H9 (cell line): ENCODE measurements around the gene HSPA6. TPM values are rescaled to one million over a fixed set of nuclear protein-coding genes. Genes with fewer than 3 reads are reported as not detected.
"Not testable (repeated sequence)": the region's sequence is repeated elsewhere in the genome, so short reads cannot be mapped to it uniquely, and the experiment has no call there.

ENCODE experiments used
- DNase-seq: peaks from one replicate; pipeline ENCODE4 v3.0.0-alpha.2; 2017
- H2AFZ ChIP-seq: one replicate; pipeline ENCODE4 v1.6.1; 2013; ENCODE audit warnings: mild to moderate bottlenecking, low read length, control low read depth, moderate library complexity
- H2AK5ac ChIP-seq: 2 replicates; pipeline ENCODE4 v1.6.1; 2013; ENCODE audit warnings: low read length, control low read depth, mixed read lengths; ENCODE audit not compliant: insufficient read length
- H2BK120ac ChIP-seq: one replicate; pipeline ENCODE4 v1.6.1; 2013; ENCODE audit warnings: low read depth, mild to moderate bottlenecking, low read length, control low read depth, inconsistent platforms; ENCODE audit not compliant: poor library complexity, severe bottlenecking
- H2BK12ac ChIP-seq: 2 replicates; pipeline ENCODE4 v1.6.1; 2013; ENCODE audit warnings: low read length, control low read depth, mixed read lengths, low read depth; ENCODE audit not compliant: insufficient read length
- H2BK15ac ChIP-seq: 2 replicates; pipeline ENCODE4 v1.6.1; 2013; ENCODE audit warnings: low read depth, low read length, control low read depth
- H2BK20ac ChIP-seq: one replicate; pipeline ENCODE4 v1.6.1; 2013; ENCODE audit warnings: low read depth, mild to moderate bottlenecking, low read length, control low read depth, inconsistent platforms; ENCODE audit not compliant: poor library complexity, severe bottlenecking
- H2BK5ac ChIP-seq: 2 replicates; pipeline ENCODE4 v1.6.1; 2013; ENCODE audit warnings: low read length, control low read depth, mixed read lengths; ENCODE audit not compliant: insufficient read length
- H3K14ac ChIP-seq: 2 replicates; pipeline ENCODE4 v1.6.1; 2013; ENCODE audit warnings: low read length, control low read depth; ENCODE audit not compliant: insufficient read depth
- H3K18ac ChIP-seq: 2 replicates; pipeline ENCODE4 v1.6.1; 2013; ENCODE audit warnings: low read depth, mild to moderate bottlenecking, mixed read lengths, low read length, control low read depth; ENCODE audit not compliant: insufficient read length
- H3K23ac ChIP-seq: 2 replicates; pipeline ENCODE4 v1.6.1; 2013; ENCODE audit warnings: low read length, control low read depth, mixed read lengths, low read depth; ENCODE audit not compliant: insufficient read length
- H3K23me2 ChIP-seq: 2 replicates; pipeline ENCODE4 v1.6.1; 2013; ENCODE audit warnings: low read depth, mild to moderate bottlenecking, mixed read lengths, low read length, control low read depth; ENCODE audit not compliant: insufficient read length, poor library complexity, severe bottlenecking
- H3K27ac ChIP-seq: 2 replicates; pipeline ENCODE4 v1.5.1; 2013; ENCODE audit warnings: low read length, control low read depth, mixed read lengths, low read depth; ENCODE audit not compliant: insufficient read length
- H3K27me3 ChIP-seq: 2 replicates; pipeline ENCODE4 v1.6.1; 2013; ENCODE audit warnings: low read length, control low read depth, inconsistent platforms; ENCODE audit not compliant: insufficient read depth
- H3K4ac ChIP-seq: 2 replicates; pipeline ENCODE4 v1.6.1; 2013; ENCODE audit warnings: low read depth, mild to moderate bottlenecking, control low read depth, inconsistent platforms, low read length, moderate library complexity
- H3K4me1 ChIP-seq: 2 replicates; pipeline ENCODE4 v1.6.1; 2013; ENCODE audit warnings: low read length, control low read depth, inconsistent platforms; ENCODE audit not compliant: insufficient read depth
- H3K4me2 ChIP-seq: 2 replicates; pipeline ENCODE4 v1.6.1; 2013; ENCODE audit warnings: low read length, control low read depth, mixed read lengths; ENCODE audit not compliant: insufficient read length, insufficient read depth
- H3K56ac ChIP-seq: 2 replicates; pipeline ENCODE4 v1.6.1; 2013; ENCODE audit warnings: low read depth, mild to moderate bottlenecking, mixed read lengths, low read length, control low read depth; ENCODE audit not compliant: insufficient read length
- H3K79me1 ChIP-seq: 2 replicates; pipeline ENCODE4 v1.6.1; 2013; ENCODE audit warnings: low read depth, mild to moderate bottlenecking, moderate library complexity, low read length, control low read depth, inconsistent platforms; ENCODE audit not compliant: insufficient read depth, poor library complexity, severe bottlenecking
- H3K79me2 ChIP-seq: 2 replicates; pipeline ENCODE4 v1.6.1; 2013; ENCODE audit warnings: low read length, control low read depth, inconsistent platforms; ENCODE audit not compliant: insufficient read depth
- H3K9ac ChIP-seq: 2 replicates; pipeline ENCODE4 v1.6.1; 2013; ENCODE audit warnings: low read length, control low read depth, mixed read lengths; ENCODE audit not compliant: insufficient read length; ENCODE audit errors: extremely low read depth
- H3K9me3 ChIP-seq: one replicate; pipeline ENCODE4 v1.6.1; 2013; ENCODE audit warnings: low read depth, low read length, inconsistent platforms; ENCODE audit not compliant: control insufficient read depth
- H3T11ph ChIP-seq: one replicate; pipeline ENCODE4 v1.6.1; 2013; ENCODE audit warnings: mild to moderate bottlenecking, low read length, control low read depth, inconsistent platforms
- H4K20me1 ChIP-seq: one replicate; pipeline ENCODE4 v1.6.1; 2013; ENCODE audit not compliant: control insufficient read depth, insufficient read length, insufficient read depth
- H4K5ac ChIP-seq: 2 replicates; pipeline ENCODE4 v1.6.1; 2013; ENCODE audit warnings: low read depth, mild to moderate bottlenecking, mixed read lengths, low read length, control low read depth; ENCODE audit not compliant: insufficient read length
- H4K8ac ChIP-seq: replicated peaks from 2 replicates; pipeline ENCODE4 v1.6.1; 2013; ENCODE audit warnings: low read length, control low read depth, mixed read lengths, low read depth; ENCODE audit not compliant: insufficient read length
- H4K91ac ChIP-seq: 2 replicates; pipeline ENCODE4 v1.6.1; 2013; ENCODE audit warnings: low read depth, mild to moderate bottlenecking, moderate library complexity, mixed read lengths, low read length, control low read depth; ENCODE audit not compliant: insufficient read length
- H3K27ac Mint-ChIP-seq, 3 experiments: 2 replicates in 2 of 3; 3 replicates in 1 of 3; pipeline ENCODE4 v1.8.0; 2020 to 2021; ENCODE audit warnings: mixed read lengths in 3 of 3, mild to moderate bottlenecking in 1 of 3, moderate library complexity in 1 of 3
- H3K27me3 Mint-ChIP-seq: 2 replicates; pipeline ENCODE4 v1.8.0; 2021; ENCODE audit warnings: low read depth, mild to moderate bottlenecking, moderate library complexity, mixed read lengths
- H3K36me3 Mint-ChIP-seq, 3 experiments: 2 replicates in 2 of 3; 3 replicates in 1 of 3; pipeline ENCODE4 v1.8.0; 2020 to 2021; ENCODE audit warnings: low read depth in 3 of 3, mixed read lengths in 3 of 3; ENCODE audit not compliant: insufficient read depth in 1 of 3
- H3K4me1 Mint-ChIP-seq, 2 experiments: 2 replicates each; pipeline ENCODE4 v1.8.0; 2020; ENCODE audit warnings: mixed read lengths in 2 of 2
- H3K4me3 Mint-ChIP-seq, 2 experiments: 2 replicates in 1 of 2; 3 replicates in 1 of 2; pipeline ENCODE4 v1.8.0; 2020 to 2021; ENCODE audit warnings: mild to moderate bottlenecking in 2 of 2, mixed read lengths in 2 of 2, moderate library complexity in 1 of 2
- H3K9me3 Mint-ChIP-seq, 2 experiments: 2 replicates in 1 of 2; 3 replicates in 1 of 2; pipeline ENCODE4 v1.8.0; 2020; ENCODE audit warnings: mild to moderate bottlenecking in 2 of 2, mixed read lengths in 2 of 2, moderate library complexity in 1 of 2
- WGBS: extraction: QIAGEN DNeasy Blood & Tissue Kit; methylation state at CpG from one replicate; pipeline ENCODE4 v1.1.7; 2013; ENCODE audit warnings: missing lambda C conversion rate, low lambda C conversion rate, mixed read lengths; ENCODE audit not compliant: insufficient read length; ENCODE audit errors: extremely low coverage; 5-methylcytosine and 5-hydroxymethylcytosine counted together
- total RNA-seq: library from RNA; stranded (reverse); gene quantifications from 2 replicates; pipeline ENCODE4 v1.2.1, GENCODE V29; 2021

HSPA6 gene
- total RNA-seq, 1 experiment from 2014 or later: not detected

GRCh38 chr1:161560960-161561715, 36.8 kb downstream of the HSPA6 start:
- H3K14ac ChIP-seq, H3K4me1 ChIP-seq, H3K4me3 Mint-ChIP-seq, H2BK20ac ChIP-seq, H3K27ac Mint-ChIP-seq, H3K4ac ChIP-seq, H4K91ac ChIP-seq, H3K23ac ChIP-seq, H2AK5ac ChIP-seq, H3K79me2 ChIP-seq, H2BK120ac ChIP-seq, H4K20me1 ChIP-seq, H2BK15ac ChIP-seq, H2BK12ac ChIP-seq, H3K79me1 ChIP-seq, H3K27me3 Mint-ChIP-seq, H3T11ph ChIP-seq, H3K9me3 Mint-ChIP-seq, H3K27me3 ChIP-seq, H3K23me2 ChIP-seq, DNase-seq, H2BK5ac ChIP-seq, H3K27ac ChIP-seq, H4K5ac ChIP-seq, H3K4me2 ChIP-seq, H3K18ac ChIP-seq, H3K9ac ChIP-seq, H3K56ac ChIP-seq, H3K9me3 ChIP-seq, H3K36me3 Mint-ChIP-seq, H4K8ac ChIP-seq, H3K4me1 Mint-ChIP-seq, H2AFZ ChIP-seq: not testable (repeated sequence)
- no CpG with 5 or more reads among the region's 4 CpGs for WGBS

- H3K36me3 Mint-ChIP-seq, DNase-seq, H3K9ac ChIP-seq, H3K27ac ChIP-seq, H4K20me1 ChIP-seq, H3K4me2 ChIP-seq, H3K9me3 Mint-ChIP-seq, H4K91ac ChIP-seq, H3K4me3 Mint-ChIP-seq, H3K27me3 Mint-ChIP-seq, H3K23ac ChIP-seq, H2BK15ac ChIP-seq, H2BK12ac ChIP-seq, H3K27ac Mint-ChIP-seq, H2AFZ ChIP-seq, H2BK120ac ChIP-seq, H3K9me3 ChIP-seq, H3K4me1 Mint-ChIP-seq, H3K18ac ChIP-seq, H3K23me2 ChIP-seq, H3K14ac ChIP-seq, H3K4me1 ChIP-seq, H2AK5ac ChIP-seq, H4K8ac ChIP-seq, H3K27me3 ChIP-seq, H3T11ph ChIP-seq, H2BK5ac ChIP-seq, H4K5ac ChIP-seq, H3K79me2 ChIP-seq, H3K56ac ChIP-seq, H3K79me1 ChIP-seq, H2BK20ac ChIP-seq, H3K4ac ChIP-seq: not testable (repeated sequence)
- no CpG with 5 or more reads among the region's 3 CpGs for WGBS
These were observed 38.1 kb downstream of the HSPA6 start for GRCh38 chr1:161562441-161562840.
